ENCODE measurements around the gene SLC26A1.

DNA sequence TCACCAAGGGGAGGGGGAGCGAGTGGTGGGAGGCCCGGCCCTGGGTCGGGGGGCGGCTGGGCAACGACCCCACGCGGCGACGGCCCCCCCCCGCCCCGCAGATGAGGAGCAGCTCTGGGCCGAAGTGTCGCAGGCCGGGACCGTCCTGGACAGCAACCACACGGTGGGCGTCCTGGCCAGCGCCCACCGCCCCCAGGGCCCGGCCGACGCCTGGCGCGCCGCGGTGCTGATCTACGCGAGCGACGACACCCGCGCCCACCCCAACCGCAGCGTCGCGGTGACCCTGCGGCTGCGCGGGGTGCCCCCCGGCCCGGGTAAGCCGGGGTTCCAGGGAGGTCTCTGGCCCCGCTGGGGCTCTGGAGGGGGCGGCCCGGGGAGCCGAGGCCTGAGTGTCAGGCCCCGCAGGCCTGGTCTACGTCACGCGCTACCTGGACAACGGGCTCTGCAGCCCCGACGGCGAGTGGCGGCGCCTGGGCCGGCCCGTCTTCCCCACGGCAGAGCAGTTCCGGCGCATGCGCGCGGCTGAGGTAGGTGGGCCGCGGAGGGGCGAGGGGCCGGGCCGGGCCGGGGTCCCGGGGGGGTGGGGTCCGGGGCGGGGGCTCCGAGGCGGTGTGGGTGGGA is 9.5 kb upstream of the SLC26A1 start:
- TF ChIP-seq, protein P1, sequence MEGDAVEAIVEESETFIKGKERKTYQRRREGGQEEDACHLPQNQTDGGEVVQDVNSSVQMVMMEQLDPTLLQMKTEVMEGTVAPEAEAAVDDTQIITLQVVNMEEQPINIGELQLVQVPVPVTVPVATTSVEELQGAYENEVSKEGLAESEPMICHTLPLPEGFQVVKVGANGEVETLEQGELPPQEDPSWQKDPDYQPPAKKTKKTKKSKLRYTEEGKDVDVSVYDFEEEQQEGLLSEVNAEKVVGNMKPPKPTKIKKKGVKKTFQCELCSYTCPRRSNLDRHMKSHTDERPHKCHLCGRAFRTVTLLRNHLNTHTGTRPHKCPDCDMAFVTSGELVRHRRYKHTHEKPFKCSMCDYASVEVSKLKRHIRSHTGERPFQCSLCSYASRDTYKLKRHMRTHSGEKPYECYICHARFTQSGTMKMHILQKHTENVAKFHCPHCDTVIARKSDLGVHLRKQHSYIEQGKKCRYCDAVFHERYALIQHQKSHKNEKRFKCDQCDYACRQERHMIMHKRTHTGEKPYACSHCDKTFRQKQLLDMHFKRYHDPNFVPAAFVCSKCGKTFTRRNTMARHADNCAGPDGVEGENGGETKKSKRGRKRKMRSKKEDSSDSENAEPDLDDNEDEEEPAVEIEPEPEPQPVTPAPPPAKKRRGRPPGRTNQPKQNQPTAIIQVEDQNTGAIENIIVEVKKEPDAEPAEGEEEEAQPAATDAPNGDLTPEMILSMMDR (IDR thresholded peaks at IDR 0.05), result no peak
- no peak for TF ChIP-seq POLR2A (IDR thresholded peaks at IDR 0.05)
- TF ChIP-seq POLR2AphosphoS5 (IDR thresholded peaks at IDR 0.05), result no peak
